IPS DF 19.7 (cell line): ENCODE data around the gene CSMD2.

Experiments
- DNase-seq: peaks from one replicate; pipeline ENCODE4 v3.0.0-alpha.2; 2013; ENCODE audit warnings: low read depth, low spot score

CSMD2 gene

GRCh38 chr1:33965086-33965485 lies 199.9 kb downstream of the CSMD2 start:
- DNase-seq, result no peak

DNA sequence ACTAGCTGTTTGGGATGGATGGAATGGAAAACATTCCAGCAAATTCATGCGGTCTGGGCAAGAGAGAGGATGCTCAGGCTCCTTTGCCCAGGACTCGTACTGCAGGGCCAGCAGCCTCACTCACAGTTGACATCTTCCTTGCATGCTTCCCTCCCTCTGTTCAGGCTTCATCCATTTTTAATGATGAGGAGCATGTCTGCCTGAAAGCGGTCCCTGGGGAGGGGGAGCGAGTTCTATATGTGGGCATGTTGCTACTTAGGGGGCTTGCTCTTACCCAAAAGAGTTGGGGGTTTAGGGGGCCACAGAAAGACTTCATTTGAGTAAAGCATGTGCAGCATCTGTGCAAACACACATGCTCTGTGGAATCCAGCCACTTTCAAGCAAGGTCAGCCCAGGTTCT lies 203.0 kb downstream of the CSMD2 start:
- DNase-seq, result no peak

- no peak for DNase-seq
Measured at GRCh38 chr1:33960188-33960895, 204.7 kb downstream of the CSMD2 start.

- DNase-seq, result no peak
Measured at GRCh38 chr1:33957854-33958253, 207.2 kb downstream of the CSMD2 start.

GRCh38 chr1:33955096-33955495 lies 209.9 kb downstream of the CSMD2 start:
- no peak for DNase-seq

- no peak for DNase-seq
Measured at GRCh38 chr1:33949570-33949969, 215.5 kb downstream of the CSMD2 start.

DNA sequence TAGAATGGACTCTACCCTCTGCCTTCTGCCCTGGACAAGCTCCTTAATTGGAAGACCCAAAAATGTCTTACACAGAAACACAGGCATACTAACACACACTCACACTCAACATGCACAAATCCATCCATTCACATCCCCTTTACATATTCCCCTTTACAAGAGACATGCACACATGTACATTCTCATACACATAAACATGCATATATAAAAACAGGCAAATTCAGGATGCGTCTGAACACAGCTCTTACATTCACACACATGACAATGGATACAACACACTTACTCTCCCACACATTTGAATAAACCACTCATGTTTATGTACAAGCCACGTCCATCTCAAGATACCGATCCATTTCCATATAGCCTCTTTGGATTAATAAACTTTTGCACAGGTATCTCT lies 216.7 kb downstream of the CSMD2 start:
- no peak for DNase-seq

DNA sequence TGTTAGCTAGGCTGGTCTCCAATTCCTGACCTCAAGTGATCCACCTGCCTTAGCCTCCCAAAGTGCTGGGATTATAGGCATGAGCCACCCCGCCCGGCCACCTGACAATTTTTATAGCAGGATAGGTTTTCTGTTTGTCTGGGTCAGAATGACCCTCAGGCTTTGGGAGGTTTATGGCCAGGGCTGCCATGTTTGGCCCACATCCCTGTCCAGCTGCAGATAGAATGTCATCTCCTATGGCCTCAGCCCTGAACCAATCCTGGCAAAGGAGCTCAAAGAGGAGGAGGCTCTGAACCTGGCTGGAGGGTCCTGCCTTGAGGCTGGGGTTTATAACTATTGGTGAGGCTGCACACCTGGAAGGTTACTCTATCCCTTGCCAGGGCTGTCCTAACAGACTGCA lies 218.2 kb downstream of the CSMD2 start:
- DNase-seq, result no peak

DNA sequence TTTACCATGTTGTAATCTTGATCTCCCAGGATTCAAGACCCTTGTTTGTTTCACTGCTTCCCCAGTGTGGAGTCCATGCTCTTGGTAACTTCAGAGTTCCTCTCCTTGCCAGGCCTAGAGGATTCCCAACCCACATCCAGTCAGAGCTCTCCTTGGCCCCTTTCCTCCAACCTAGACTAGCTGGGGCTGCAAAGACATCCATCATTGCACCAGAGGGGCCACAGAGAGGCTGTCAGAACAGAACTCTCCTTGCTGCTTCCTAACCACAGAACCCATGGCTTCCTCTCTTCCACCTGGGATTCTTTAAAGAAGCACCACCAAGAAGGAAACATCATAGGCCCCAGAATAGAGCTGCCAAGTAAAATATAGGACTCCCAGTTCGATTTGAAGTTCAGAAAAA lies 220.2 kb downstream of the CSMD2 start:
- DNase-seq, result no peak

- no peak for DNase-seq
Measured at GRCh38 chr1:33943978-33944377, 221.1 kb downstream of the CSMD2 start.

DNA sequence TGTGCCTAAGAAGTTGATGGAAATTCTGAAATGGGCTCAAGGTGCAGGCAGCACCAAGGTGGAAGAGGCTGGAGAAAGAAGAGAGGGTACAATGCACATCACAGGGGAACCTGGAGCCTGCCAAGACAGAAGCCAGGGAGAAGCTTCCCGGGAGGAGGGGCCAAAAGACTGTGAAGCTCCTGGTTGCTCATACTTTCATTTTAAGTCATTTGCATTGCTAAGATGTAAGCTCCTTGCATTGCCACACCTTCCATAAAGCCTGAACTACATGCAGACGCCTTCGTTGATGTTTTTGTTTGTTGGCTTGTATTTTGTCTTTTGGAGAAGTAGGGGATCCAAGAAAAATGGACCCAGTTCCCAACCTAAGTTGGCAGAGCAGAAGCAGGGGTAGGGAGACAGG lies 232.2 kb downstream of the CSMD2 start:
- DNase-seq, result no peak

DNA sequence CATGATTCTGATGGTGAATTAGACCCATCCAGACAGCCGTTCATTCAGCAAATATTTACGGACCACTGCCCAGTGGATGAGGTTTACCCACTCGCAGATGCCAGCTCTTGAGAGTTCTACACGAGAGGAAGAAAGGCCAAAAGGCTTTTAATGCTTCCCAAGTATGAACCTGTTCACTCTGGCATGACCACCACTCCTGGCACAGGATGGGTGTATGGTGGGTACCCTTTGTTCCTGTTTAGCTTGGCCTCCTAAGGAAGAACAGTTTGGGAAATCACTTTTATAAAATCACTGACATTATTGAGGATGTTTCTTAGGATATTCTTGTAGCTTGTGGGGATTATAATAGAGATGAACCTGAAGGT lies 233.9 kb downstream of the CSMD2 start:
- DNase-seq, result no peak

DNA sequence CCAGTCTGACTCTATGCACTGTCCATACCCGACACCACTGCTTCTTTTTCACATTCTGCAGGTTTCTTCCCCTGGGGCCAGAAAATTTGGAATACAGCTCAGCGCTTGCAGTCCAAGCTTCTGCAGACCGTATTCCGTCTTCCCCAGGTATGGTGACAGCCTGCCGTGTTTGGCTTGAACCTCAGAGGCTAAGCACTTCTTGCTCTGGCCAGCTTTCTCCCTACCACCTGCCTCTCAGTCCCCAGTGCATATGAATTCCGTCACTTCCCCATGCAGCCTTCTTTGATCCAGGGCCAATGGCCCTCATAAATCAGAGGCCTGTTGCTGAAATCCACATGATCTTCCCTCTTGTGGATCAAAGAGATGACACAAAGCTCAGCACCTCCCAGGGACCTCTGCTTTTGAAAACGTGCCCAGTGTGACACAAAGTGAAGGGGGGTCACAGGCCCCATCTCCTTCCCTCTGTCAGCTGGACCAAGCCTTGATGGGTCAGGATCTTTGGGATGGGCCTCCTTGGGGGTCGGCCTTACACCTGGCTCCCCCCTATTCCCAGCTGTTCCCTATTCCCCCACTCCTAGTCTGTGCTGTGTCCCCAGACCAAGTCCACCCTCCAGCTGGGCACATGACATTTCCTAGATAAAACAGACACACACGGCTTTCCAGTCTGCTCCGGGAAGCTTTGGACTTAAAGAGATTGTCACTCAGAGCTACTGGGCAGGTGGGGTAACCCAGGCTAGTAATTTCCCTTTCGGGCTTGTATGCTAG lies 234.5 kb downstream of the CSMD2 start:
- no peak for DNase-seq

DNA sequence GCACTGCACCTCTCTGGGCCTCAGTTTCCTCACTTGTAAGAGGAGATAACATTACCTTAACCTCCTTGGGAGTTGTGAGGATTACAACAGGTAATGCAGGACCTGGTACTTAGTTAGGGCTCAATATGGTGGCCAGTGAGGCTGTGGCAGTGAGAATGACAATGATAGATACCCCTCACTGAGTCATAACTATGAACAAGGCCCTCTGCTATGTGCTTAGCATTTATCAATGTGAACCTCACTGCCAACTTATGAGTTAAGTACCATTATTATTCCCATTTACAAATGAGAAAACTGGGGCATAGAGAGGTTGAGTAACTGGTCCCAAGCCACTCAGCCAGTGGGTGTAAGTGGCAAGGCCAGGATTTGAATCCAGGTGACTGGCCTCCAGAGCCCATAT lies 236.8 kb downstream of the CSMD2 start:
- DNase-seq, result no peak

DNA sequence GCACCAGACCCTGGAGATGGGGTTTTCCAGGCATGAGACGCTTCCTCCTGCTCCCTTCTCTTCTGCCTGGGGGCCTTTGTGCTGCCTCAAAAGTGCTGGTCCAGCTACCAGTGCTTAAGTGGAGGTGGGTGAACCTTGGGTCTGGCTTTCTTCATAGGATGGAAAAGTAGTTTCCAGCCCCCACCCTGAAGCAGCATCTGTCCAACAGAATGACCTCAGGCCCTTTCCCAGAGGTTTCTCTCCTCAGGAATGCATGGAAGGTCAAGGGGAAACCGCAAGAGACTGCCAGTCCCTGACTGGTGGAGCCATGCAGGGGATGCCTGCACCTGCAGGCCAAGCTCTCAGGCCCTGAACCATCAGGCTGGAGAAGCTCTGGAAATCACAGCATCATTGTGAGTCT lies 237.3 kb downstream of the CSMD2 start:
- no peak for DNase-seq

- no peak for DNase-seq
Measured at GRCh38 chr1:33925586-33925985, 239.4 kb downstream of the CSMD2 start.

- no peak for DNase-seq
Measured at GRCh38 chr1:33921281-33921680, 243.7 kb downstream of the CSMD2 start.

- DNase-seq, result no peak
Measured at GRCh38 chr1:33918368-33918767, 246.7 kb downstream of the CSMD2 start.

DNA sequence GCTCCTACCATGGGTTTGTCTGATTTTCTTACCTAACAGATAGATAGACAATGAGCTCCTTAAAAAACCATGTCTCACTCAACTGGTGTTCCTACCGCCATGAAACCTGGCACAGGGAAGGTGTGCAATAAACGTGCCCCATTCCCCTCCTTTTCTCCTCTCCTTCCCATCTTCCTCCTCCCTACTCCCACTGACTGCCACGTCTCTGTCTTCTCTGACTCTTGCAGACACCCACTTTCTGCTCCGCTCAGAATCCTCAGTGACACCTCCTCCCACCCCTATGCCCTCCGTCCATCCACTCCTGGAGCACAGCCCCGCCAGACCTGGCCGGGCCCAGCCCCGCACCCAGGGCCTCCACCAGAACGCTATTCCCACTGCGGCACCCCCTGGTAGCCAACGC lies 248.2 kb downstream of the CSMD2 start:
- no peak for DNase-seq

- DNase-seq, result no peak
Measured at GRCh38 chr1:33914531-33914930, 250.5 kb downstream of the CSMD2 start.

GRCh38 chr1:33908324-33908956 lies 256.6 kb downstream of the CSMD2 start:
- no peak for DNase-seq

GRCh38 chr1:33906156-33906555 lies 258.9 kb downstream of the CSMD2 start:
- DNase-seq, result no peak

DNA sequence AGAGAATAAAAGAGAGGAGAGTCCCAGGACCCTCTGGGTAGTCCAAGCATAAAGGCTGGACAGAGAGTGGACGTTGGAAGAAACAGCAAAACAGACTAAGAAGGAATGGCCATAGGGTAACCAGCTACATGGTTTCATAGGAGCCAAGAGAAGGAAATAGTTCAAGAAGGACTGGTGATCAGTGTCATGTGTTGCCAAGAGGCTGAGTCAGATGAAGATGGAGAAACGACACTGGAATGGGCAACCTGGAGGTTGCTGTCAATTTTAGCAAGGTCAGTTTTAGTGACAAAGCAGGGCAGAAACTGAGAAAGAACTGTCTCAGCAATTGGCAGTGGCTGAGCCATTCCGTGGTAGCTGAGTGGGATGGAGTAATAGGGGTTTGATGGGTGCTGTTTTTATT lies 259.8 kb downstream of the CSMD2 start:
- no peak for DNase-seq
